PC-9 (cell line): ENCODE measurements around the gene TMEM109. TPM values are rescaled to one million over a fixed set of nuclear protein-coding genes. Genes with fewer than 3 reads are reported as not detected.

Experiments
- BruUV-seq: library from RNA; stranded (reverse); fragments of 400-500 nt; replicated peaks from 2 replicates; lab custom pipeline; 2021; lab: Mats Ljungman, UMichigan
- CTCF ChIA-PET: fragments of 300-600 bp; sonication (Branson Sonifier 250); formaldehyde crosslinking; loops from one replicate; lab custom pipeline; 2022; ENCODE audit warnings: antibody characterized with exemption; lab: Charles Lee
- POLR2A ChIA-PET: fragments of 300-600 bp; sonication (Branson Sonifier 250); formaldehyde crosslinking; loops from one replicate; lab custom pipeline; 2022; ENCODE audit warnings: antibody characterized with exemption; ENCODE audit not compliant: unreplicated experiment; lab: Charles Lee
- DNase-seq, 2 experiments: peaks; one replicate each; pipeline versions ENCODE4 v3.0.0 to v3.0.0-alpha.2; 2015 to 2022; ENCODE audit warnings: mixed read lengths in 1 of 2
- H2AFZ ChIP-seq: fragments of 200-600 bp; sonication (generic); 2 replicates; pipeline ENCODE4 v1.8.1; 2017; ENCODE audit warnings: antibody characterized with exemption
- H3F3A ChIP-seq: fragments of 200-600 bp; sonication (generic); 2 replicates; pipeline ENCODE4 v1.8.1; 2017; ENCODE audit warnings: antibody characterized with exemption, mild to moderate bottlenecking, low read depth; ENCODE audit not compliant: insufficient read depth
- H3K27ac ChIP-seq: fragments of 200-600 bp; sonication (generic); 2 replicates; pipeline ENCODE4 v1.6.1; 2016; ENCODE audit warnings: mixed run types
- H3K27me3 ChIP-seq: fragments of 200-600 bp; sonication (generic); 2 replicates; pipeline ENCODE4 v1.6.1; 2016; ENCODE audit warnings: low read depth, mixed run types; ENCODE audit not compliant: insufficient read depth
- H3K36me3 ChIP-seq: fragments of 200-600 bp; sonication (generic); 2 replicates; pipeline ENCODE4 v1.6.1; 2016; ENCODE audit warnings: low read depth, mixed run types
- H3K4me1 ChIP-seq: fragments of 200-600 bp; sonication (generic); replicated peaks from 2 replicates; pipeline ENCODE4 v1.6.1; 2016; ENCODE audit warnings: mixed run types; ENCODE audit not compliant: insufficient read depth
- H3K4me2 ChIP-seq: fragments of 200-600 bp; sonication (generic); 2 replicates; pipeline ENCODE4 v1.6.1; 2017; ENCODE audit warnings: mixed run types
- H3K4me3 ChIP-seq: fragments of 200-600 bp; sonication (generic); 2 replicates; pipeline ENCODE4 v1.6.1; 2016; ENCODE audit warnings: mixed run types
- H3K79me2 ChIP-seq: fragments of 200-600 bp; sonication (generic); 2 replicates; pipeline ENCODE4 v1.6.1; 2017; ENCODE audit warnings: low read depth, mixed run types
- H3K9me2 ChIP-seq: fragments of 200-600 bp; sonication (generic); 2 replicates; pipeline ENCODE4 v1.8.1; 2017; ENCODE audit warnings: mild to moderate bottlenecking; ENCODE audit not compliant: insufficient read depth
- H3K9me3 ChIP-seq: fragments of 200-600 bp; sonication (generic); 2 replicates; pipeline ENCODE4 v1.8.1; 2016; ENCODE audit warnings: low read depth; ENCODE audit not compliant: insufficient read depth
- H4K20me1 ChIP-seq: fragments of 200-600 bp; sonication (generic); 2 replicates; pipeline ENCODE4 v1.8.1; 2017; ENCODE audit not compliant: insufficient read depth
- CTCF ChIP-seq: fragments of 200-600 bp; sonication (generic); conservative IDR thresholded peaks from 2 replicates; pipeline ENCODE4 v1.6.1; 2017; ENCODE audit warnings: mixed run types, antibody characterized with exemption, mild to moderate bottlenecking, moderate library complexity
- EZH2 ChIP-seq: fragments of 200-600 bp; sonication (generic); IDR thresholded peaks from 2 replicates; pipeline ENCODE4 v1.8.0; 2017; ENCODE audit warnings: antibody characterized with exemption, low read depth
- intact Hi-C: fragments of 100-400 bp; cut with micrococcal nuclease; formaldehyde crosslinking; loops from one replicate; pipeline ENCODE4 v1.10.0; 2022; ENCODE audit not compliant: unreplicated experiment
- total RNA-seq: library from RNA; stranded (reverse); gene quantifications from 2 replicates; pipeline ENCODE4 v1.2.3, GENCODE V29; 2021

Gene TMEM109
- total RNA-seq, 1 experiment from 2014 or later = 105 TPM

- H3K27ac ChIP-seq = no peak overlapping the region
- no peaks in the 10 kb centered on the region for H3K9me2 ChIP-seq
- H3K36me3 ChIP-seq = 0 out of 2 replicates have a peak, but pooled peaks cover 19% of the 10 kb centered on the region
- H3K4me3 ChIP-seq = no peak overlapping the region
- H2AFZ ChIP-seq = no peak overlapping the region
- TF ChIP-seq EZH2 = no peak
- TF ChIP-seq CTCF = no peak
- H3F3A ChIP-seq = peaks cover 12% of the 10 kb centered on the region; the same call in 1 of the 2 replicates
- BruUV-seq = TSS peak; percentile 4
- peaks cover 18% of the 10 kb centered on the region for H3K4me1 ChIP-seq
- intact Hi-C loops = loop anchor here (10.0 kb wide), 1 partner anchor 942 kb away; no protein-coding TSS in a partner anchor
- no peak for DNase-seq
- H3K9me3 ChIP-seq = no peaks in the 10 kb centered on the region
- POLR2A ChIA-PET = no interaction called here
- H3K27me3 ChIP-seq = no peaks in the 10 kb centered on the region
- 0 out of 2 replicates have a peak, but pooled peaks cover 4% of the 10 kb centered on the region for H4K20me1 ChIP-seq
- no peak overlapping the region for H3K4me2 ChIP-seq
- CTCF ChIA-PET = no interaction called here
- H3K79me2 ChIP-seq = peaks cover 16% of the 10 kb centered on the region
Observed at GRCh38 chr11:60922906-60923305, 8.9 kb downstream of the TMEM109 start.

GRCh38 chr11:60923326-60923725, 9.4 kb downstream of the TMEM109 start:
- Histone ChIP-seq H3K36me3 (0 out of 2 replicates have a peak, but pooled peaks cover 19% of the 10 kb centered on the region), H3K4me2 (peak overlapping the region; percentile 91), H3K27ac (no peak overlapping the region), H3K4me3 (no peak overlapping the region), H3K27me3 (no peaks in the 10 kb centered on the region), H2AFZ (no peak overlapping the region), H4K20me1 (0 out of 2 replicates have a peak, but pooled peaks cover 4% of the 10 kb centered on the region), H3F3A (peaks cover 12% of the 10 kb centered on the region; the same call in 1 of the 2 replicates), H3K9me3 (no peaks in the 10 kb centered on the region), H3K4me1 (peaks cover 18% of the 10 kb centered on the region), H3K9me2 (no peaks in the 10 kb centered on the region), H3K79me2 (peaks cover 12% of the 10 kb centered on the region)
- intact Hi-C loops = loop anchor here (10.0 kb wide), 1 partner anchor 941 kb away; no protein-coding TSS in a partner anchor
- BruUV-seq = no TSS peak
- CTCF ChIA-PET = interaction anchor here (0.6 kb wide), 1 partner anchor 23 kb away, joined by 3 read pairs; no protein-coding TSS in a partner anchor
- no peak for TF ChIP-seq EZH2
- no peak for TF ChIP-seq CTCF
- no peak for DNase-seq
- POLR2A ChIA-PET = no interaction called here

- CTCF ChIA-PET = interaction anchor here (0.6 kb wide), 1 partner anchor 24 kb away, joined by 3 read pairs; no protein-coding TSS in a partner anchor
- peaks cover 12% of the 10 kb centered on the region; the same call in 1 of the 2 replicates for H3F3A ChIP-seq
Observed at GRCh38 chr11:60923800-60924109, 9.8 kb downstream of the TMEM109 start.

More at GRCh38 chr11:60923800-60924109, 9.8 kb downstream of the TMEM109 start:
- no peak overlapping the region for H3K27ac ChIP-seq
- no peak for DNase-seq
- peak overlapping the region; percentile 84 for H2AFZ ChIP-seq
- POLR2A ChIA-PET = no interaction called here
- no peaks in the 10 kb centered on the region for H3K27me3 ChIP-seq
- H3K9me2 ChIP-seq = no peaks in the 10 kb centered on the region
- 0 out of 2 replicates have a peak, but pooled peaks cover 4% of the 10 kb centered on the region for H4K20me1 ChIP-seq
- intact Hi-C loops = loop anchor here (1.0 to 10.0 kb wide), 4 partner anchors 7 to 941 kb away; partner anchors contain the start of gene CD6
- H3K79me2 ChIP-seq = peaks cover 7% of the 10 kb centered on the region
- no peak for TF ChIP-seq CTCF
- no peak for TF ChIP-seq EZH2
- H3K4me1 ChIP-seq = peaks cover 16% of the 10 kb centered on the region
- H3K4me3 ChIP-seq = peak overlapping the region; percentile 74; the same call in 1 of the 2 replicates
- no TSS peak for BruUV-seq
- peak overlapping the region; percentile 91 for H3K4me2 ChIP-seq
- no peaks in the 10 kb centered on the region for H3K9me3 ChIP-seq
- 0 out of 2 replicates have a peak, but pooled peaks cover 19% of the 10 kb centered on the region for H3K36me3 ChIP-seq
